ENCODE data around the gene IGHMBP2.

IGHMBP2 gene

GRCh38 chr11:68900835-68901381 is 2.8 kb upstream of the IGHMBP2 start:
- DNase-seq (ENCODE audit: insufficient read length, low spot score) (no peak), FAIRE-seq (no peak)
- no peak for TF ChIP-seq CTCF (IDR thresholded peaks at IDR 0.05; ENCODE audit: insufficient read depth, missing control alignments)

DNA sequence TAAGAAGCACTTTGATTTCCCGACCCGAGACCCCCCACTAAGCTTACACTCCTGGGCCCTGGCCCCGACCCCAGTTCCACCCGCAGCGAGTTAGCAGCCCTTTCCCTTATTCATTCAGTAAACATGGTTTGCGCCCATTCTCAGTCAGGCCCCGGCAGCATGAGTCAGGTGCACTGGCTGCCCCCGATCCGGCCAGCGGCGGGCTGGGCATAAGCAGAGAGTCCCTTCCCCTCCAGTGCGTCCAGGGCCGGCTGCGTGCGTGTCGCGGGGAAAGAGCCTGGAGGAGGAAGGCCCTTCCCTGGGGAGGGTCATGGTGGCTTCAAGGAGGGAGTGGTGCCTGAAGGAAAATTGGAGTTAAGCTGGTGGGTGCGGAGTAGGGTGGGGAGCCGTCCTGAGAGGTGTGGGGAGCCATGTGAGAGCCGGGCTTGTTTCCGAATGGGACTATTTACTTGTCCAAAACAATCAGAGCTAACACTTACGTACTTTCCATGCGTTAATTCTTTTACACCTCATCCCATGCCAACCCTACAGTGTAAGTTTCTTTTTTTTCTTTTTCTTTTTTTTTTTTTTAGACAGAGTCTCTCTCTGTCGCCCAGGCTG is 657 bp downstream of the IGHMBP2 start:
- FAIRE-seq (no peak), DNase-seq (ENCODE audit: insufficient read length, low spot score) (no peak)
- no peak for TF ChIP-seq CTCF (IDR thresholded peaks at IDR 0.05; ENCODE audit: insufficient read depth, missing control alignments)

DNA sequence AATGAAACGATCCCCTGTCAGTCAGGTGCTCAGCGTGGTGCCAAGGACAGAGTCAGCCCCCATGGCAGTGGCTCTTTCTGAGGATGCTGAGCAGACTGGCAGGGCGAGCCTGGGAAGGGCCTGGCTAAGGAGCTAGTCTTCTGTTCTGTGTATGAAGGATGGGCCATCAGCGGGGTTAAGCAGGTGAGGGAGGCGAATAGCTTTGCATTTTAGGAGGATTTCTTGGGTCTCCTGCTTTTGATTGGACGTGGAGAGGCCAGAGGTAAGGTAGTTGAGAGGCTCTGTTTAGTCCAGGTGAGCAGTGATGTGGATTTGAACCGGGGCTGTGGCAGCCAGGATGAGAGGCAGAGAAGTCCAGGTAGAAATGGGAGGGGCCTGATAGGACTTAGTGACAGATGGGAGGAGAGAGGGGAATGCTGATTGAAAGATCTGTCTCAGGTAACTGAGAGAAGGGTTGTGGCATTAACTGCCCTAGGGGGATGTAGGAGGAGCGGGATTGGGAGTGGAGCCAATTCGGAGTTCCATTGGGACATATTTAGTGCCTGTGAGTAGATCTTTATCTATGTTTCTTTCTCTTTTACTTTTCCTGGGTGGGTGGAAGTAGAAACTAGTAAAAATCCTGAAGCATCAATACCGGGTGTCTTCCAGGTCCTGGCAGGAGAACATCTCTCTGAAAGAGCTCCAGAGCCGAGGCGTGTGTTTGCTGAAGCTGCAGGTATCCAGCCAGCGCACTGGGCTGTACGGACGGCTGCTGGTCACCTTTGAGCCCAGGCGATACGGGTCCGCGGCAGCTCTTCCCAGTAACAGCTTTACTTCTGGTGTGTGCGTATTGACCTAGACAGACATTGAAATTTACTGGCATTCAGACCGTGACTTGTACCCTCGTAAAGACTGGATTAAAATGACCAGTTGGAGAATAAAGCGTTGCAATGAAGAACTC is 2.0 kb downstream of the IGHMBP2 start:
- FAIRE-seq (no peak), DNase-seq (ENCODE audit: insufficient read length, low spot score) (no peak)
- no peak for TF ChIP-seq CTCF (IDR thresholded peaks at IDR 0.05; ENCODE audit: insufficient read depth, missing control alignments)

- DNase-seq (ENCODE audit: insufficient read length, low spot score) (no peak), FAIRE-seq (no peak)
- TF ChIP-seq CTCF (IDR thresholded peaks at IDR 0.05; ENCODE audit: insufficient read depth, missing control alignments), result no peak
Observed at GRCh38 chr11:68908273-68908672, 4.6 kb downstream of the IGHMBP2 start.

- FAIRE-seq (no peak), DNase-seq (ENCODE audit: insufficient read length, low spot score) (no peak)
- no peak for TF ChIP-seq CTCF (IDR thresholded peaks at IDR 0.05; ENCODE audit: insufficient read depth, missing control alignments)
Observed at GRCh38 chr11:68910965-68911364, 7.3 kb downstream of the IGHMBP2 start.

DNA sequence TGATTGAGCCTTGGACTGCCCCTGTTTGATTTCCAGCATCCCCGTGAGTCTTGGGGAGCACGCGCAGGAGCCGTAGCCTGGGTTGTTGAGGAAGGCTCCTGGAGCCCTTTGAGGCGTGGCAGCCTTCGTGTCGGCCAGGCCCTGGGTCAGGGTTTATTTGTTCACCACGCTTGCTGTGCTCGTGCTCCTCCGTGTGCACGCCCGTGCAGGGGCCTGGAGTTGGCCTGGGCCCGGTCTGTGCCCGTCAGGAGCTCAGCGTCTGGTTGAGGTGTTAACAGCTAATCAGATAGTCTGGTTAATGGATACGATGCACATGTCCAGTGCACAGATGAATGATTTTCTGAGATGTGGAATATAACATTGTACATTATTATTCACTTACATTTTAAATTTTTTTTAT is 8.0 kb downstream of the IGHMBP2 start:
- no peak for DNase-seq (ENCODE audit: insufficient read length, low spot score)
- no peak for TF ChIP-seq CTCF (IDR thresholded peaks at IDR 0.05; ENCODE audit: insufficient read depth, missing control alignments)
- no peak for FAIRE-seq

Data from D721Med (cell line).